ENCODE results near the gene CCSER1.
"Not testable (repeated sequence)": the region's sequence is repeated elsewhere in the genome, so short reads cannot be mapped to it uniquely, and the experiment has no call there.

CCSER1 gene

GRCh38 chr4:91366554-91366953 lies 1239.4 kb downstream of the CCSER1 start:
- DNase-seq (ENCODE audit: low read depth in 2 of 2), result no peak

- no peak for DNase-seq (ENCODE audit: low read depth in 2 of 2)
Measured at GRCh38 chr4:91369116-91369515, 1241.9 kb downstream of the CCSER1 start.

- no peak for DNase-seq (ENCODE audit: low read depth in 2 of 2)
Measured at GRCh38 chr4:91373546-91373945, 1246.4 kb downstream of the CCSER1 start.

- not testable (repeated sequence) for DNase-seq (ENCODE audit: low read depth in 2 of 2)
Measured at GRCh38 chr4:91405431-91405830, 1278.2 kb downstream of the CCSER1 start.

GRCh38 chr4:91422011-91422410 lies 1294.8 kb downstream of the CCSER1 start:
- DNase-seq (ENCODE audit: low read depth in 2 of 2), result no peak

- DNase-seq (ENCODE audit: low read depth in 2 of 2), result no peak
Measured at GRCh38 chr4:91426725-91427124, 1299.5 kb downstream of the CCSER1 start.

GRCh38 chr4:91427171-91427570 lies 1300.0 kb downstream of the CCSER1 start:
- DNase-seq (ENCODE audit: low read depth in 2 of 2), result no peak

GRCh38 chr4:91434631-91435030 lies 1307.4 kb downstream of the CCSER1 start:
- no peak for DNase-seq (ENCODE audit: low read depth in 2 of 2)

- DNase-seq (ENCODE audit: low read depth in 2 of 2), result no peak
Measured at GRCh38 chr4:91436556-91436955, 1309.4 kb downstream of the CCSER1 start.

- DNase-seq (ENCODE audit: low read depth in 2 of 2), result no peak
Measured at GRCh38 chr4:91447168-91447567, 1320.0 kb downstream of the CCSER1 start.

- DNase-seq (ENCODE audit: low read depth in 2 of 2), result no peak
Measured at GRCh38 chr4:91448668-91449330, 1321.6 kb downstream of the CCSER1 start.

- DNase-seq (ENCODE audit: low read depth in 2 of 2), result no peak
Measured at GRCh38 chr4:91454111-91454510, 1326.9 kb downstream of the CCSER1 start.

GRCh38 chr4:91462566-91462965 lies 1335.4 kb downstream of the CCSER1 start:
- not testable (repeated sequence) for DNase-seq (ENCODE audit: low read depth in 2 of 2)

- no peak for DNase-seq (ENCODE audit: low read depth in 2 of 2)
Measured at GRCh38 chr4:91470671-91471070, 1343.5 kb downstream of the CCSER1 start.

- no peak for DNase-seq (ENCODE audit: low read depth in 2 of 2)
Measured at GRCh38 chr4:91471280-91471679, 1344.1 kb downstream of the CCSER1 start.

GRCh38 chr4:91472046-91472445 lies 1344.9 kb downstream of the CCSER1 start:
- DNase-seq (ENCODE audit: low read depth in 2 of 2), result no peak

- DNase-seq (ENCODE audit: low read depth in 2 of 2), result no peak
Measured at GRCh38 chr4:91485415-91485814, 1358.2 kb downstream of the CCSER1 start.

- DNase-seq (ENCODE audit: low read depth in 2 of 2), result no peak
Measured at GRCh38 chr4:91488946-91489345, 1361.8 kb downstream of the CCSER1 start.

- DNase-seq (ENCODE audit: low read depth in 2 of 2), result no peak
Measured at GRCh38 chr4:91497892-91498291, 1370.7 kb downstream of the CCSER1 start.

GRCh38 chr4:91502365-91502764 lies 1375.2 kb downstream of the CCSER1 start:
- no peak for DNase-seq (ENCODE audit: low read depth in 2 of 2)

GRCh38 chr4:91513326-91513725 lies 1386.1 kb downstream of the CCSER1 start:
- no peak for DNase-seq (ENCODE audit: low read depth in 2 of 2)

- no peak for DNase-seq (ENCODE audit: low read depth in 2 of 2)
Measured at GRCh38 chr4:91519155-91519554, 1392.0 kb downstream of the CCSER1 start.

- DNase-seq (ENCODE audit: low read depth in 2 of 2), result no peak
Measured at GRCh38 chr4:91525621-91526020, 1398.4 kb downstream of the CCSER1 start.

- DNase-seq (ENCODE audit: low read depth in 2 of 2), result no peak
Measured at GRCh38 chr4:91527056-91527455, 1399.9 kb downstream of the CCSER1 start.
